ENCODE data around the gene RAMP2. TPM values are rescaled to one million over a fixed set of nuclear protein-coding genes. Genes with fewer than 3 reads are reported as not detected.
A peak's percentile ranks its signal among the peaks of the same experiment; 100 is the strongest.

The RAMP2 gene
- total and polyA plus RNA-seq, 2 of the 13 experiments (the other 11 are each of a cell fraction or from before 2014, with no cell fraction given): 1.4 to 5.2 TPM

GRCh38 chr17:42780851-42781638, 20.0 kb downstream of the RAMP2 start (continued):
- TF ChIP-seq ZFP36 (IDR thresholded peaks at IDR 0.05; ENCODE audit: borderline replicate concordance, low read depth, low read length, partially characterized antibody) (no peak), ZNF460 (CRISPR knock-in tag; IDR thresholded peaks at IDR 0.05; ENCODE audit: borderline replicate concordance) (no peak), NR2C2 (CRISPR knock-in tag; IDR thresholded peaks at IDR 0.05; ENCODE audit: borderline replicate concordance) (no peak), HOXD1 (CRISPR knock-in tag; IDR thresholded peaks at IDR 0.05) (no peak), PTBP1 (IDR thresholded peaks at IDR 0.05; ENCODE audit: low read depth, low read length, poor library complexity, severe bottlenecking) (peak; percentile 6), FOXO1 (CRISPR knock-in tag; IDR thresholded peaks at IDR 0.05) (no peak), HCFC1 (IDR thresholded peaks at IDR 0.05; ENCODE audit: low read depth, low read length) (no peak)
- TF ChIP-seq, protein P1, sequence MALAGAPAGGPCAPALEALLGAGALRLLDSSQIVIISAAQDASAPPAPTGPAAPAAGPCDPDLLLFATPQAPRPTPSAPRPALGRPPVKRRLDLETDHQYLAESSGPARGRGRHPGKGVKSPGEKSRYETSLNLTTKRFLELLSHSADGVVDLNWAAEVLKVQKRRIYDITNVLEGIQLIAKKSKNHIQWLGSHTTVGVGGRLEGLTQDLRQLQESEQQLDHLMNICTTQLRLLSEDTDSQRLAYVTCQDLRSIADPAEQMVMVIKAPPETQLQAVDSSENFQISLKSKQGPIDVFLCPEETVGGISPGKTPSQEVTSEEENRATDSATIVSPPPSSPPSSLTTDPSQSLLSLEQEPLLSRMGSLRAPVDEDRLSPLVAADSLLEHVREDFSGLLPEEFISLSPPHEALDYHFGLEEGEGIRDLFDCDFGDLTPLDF (CRISPR knock-in tag; IDR thresholded peaks at IDR 0.05): no peak

DNA sequence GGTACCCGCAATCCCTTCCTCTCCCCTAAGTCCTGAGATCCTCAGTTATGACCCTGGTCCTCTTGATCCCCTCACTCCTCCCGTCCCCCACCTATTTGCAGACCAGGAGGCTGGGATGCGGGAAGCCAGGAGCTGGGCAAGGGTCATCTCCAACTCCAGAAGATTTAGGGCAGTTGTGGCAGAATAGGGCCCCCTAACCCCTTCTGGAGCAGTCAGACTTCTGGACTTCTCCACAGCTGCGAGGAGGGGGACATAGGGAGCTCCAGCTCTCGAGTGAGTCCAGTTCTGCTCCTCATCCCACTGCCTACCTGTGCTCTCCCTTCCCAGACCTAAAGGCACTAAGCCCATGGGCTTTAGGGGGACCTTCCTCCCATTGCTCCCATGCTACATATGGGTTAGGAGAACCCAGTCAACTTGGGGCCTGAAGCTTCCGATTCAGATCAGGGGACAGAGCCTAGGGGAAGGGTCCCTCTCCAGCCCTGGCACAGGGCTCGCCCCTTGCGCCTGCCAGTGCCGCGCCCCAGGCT, 20.7 kb downstream of the RAMP2 start:
- 30% methylated on average over 8 of the region's 10 CpGs for WGBS (ENCODE audit: low lambda C conversion rate)
- BruUV-seq (replicated peaks): TSS peak; percentile 42
- ATAC-seq: no peak
- H3K27ac ChIP-seq (ENCODE audit: extremely low read length, insufficient read depth, low read length): peak overlapping the region; percentile 98
- CTCF ChIA-PET (ENCODE audit: low intra/inter-chr PET ratio, low total read pairs): no interaction called here
- H3K9ac ChIP-seq (ENCODE audit: insufficient read depth, low read depth, low read length): peak overlapping the region; percentile 95
- H3K4me3 ChIP-seq (replicated peaks in 1 of 3; ENCODE audit: insufficient read depth in 1 of 3, low read depth in 2 of 3, low read length in 3 of 3): peak overlapping the region; percentile 87 to 99 (median 92)
- no peak overlapping the region for H2AFZ ChIP-seq (ENCODE audit: low read length)
- H3K4me1 ChIP-seq (ENCODE audit: insufficient read depth, low read length): peaks cover 48% of the 10 kb centered on the region
- no peak for DNase-seq (ENCODE audit: low spot score)
- intact Hi-C loops (cut with micrococcal nuclease; ENCODE audit: unreplicated experiment) (loop anchor here (2.0 kb wide), 1 partner anchor 15 kb away; no protein-coding TSS in a partner anchor), in situ Hi-C loops (cut with HindIII; ENCODE audit: extremely low pct_ligation_motif_present, low pct_unique_long_range_greater_than_20kb) (no loop called here)
- H4K20me1 ChIP-seq (ENCODE audit: insufficient read depth, low read length): peaks cover 4% of the 10 kb centered on the region; the same call in 1 of the 2 replicates
- no peaks in the 10 kb centered on the region; a peak in 1 of 5 replicates for H3K27me3 ChIP-seq (ENCODE audit: control insufficient read depth in 1 of 2, insufficient read depth in 2 of 2, low read length in 2 of 2)
- POLR2A ChIA-PET: interaction anchor here (0.9 to 8.4 kb wide), 12 partner anchors 8 to 217 kb away, joined by 3 to 278 read pairs (median 21); partner anchors contain the start of genes BECN1, CNTD1, COA3 and PSME3
- no peaks in the 10 kb centered on the region for H3K9me3 ChIP-seq (ENCODE audit: low read length)
- H3K79me2 ChIP-seq (ENCODE audit: insufficient read depth, low read length): peaks cover 26% of the 10 kb centered on the region
- H3K36me3 ChIP-seq (replicated peaks in 1 of 2; ENCODE audit: control insufficient read depth in 1 of 2, insufficient read depth in 2 of 2, low read length in 2 of 2): peaks cover 20 to 33% of the 10 kb centered on the region in 2 experiments; a peak in 4 of 5 replicates
- H3K4me2 ChIP-seq (ENCODE audit: low read depth, low read length): peak overlapping the region; percentile 99
- FAIRE-seq: no peak
- TF ChIP-seq ZC3H13 (CRISPR knock-in tag; IDR thresholded peaks at IDR 0.05) (0 out of 2 replicates have a peak, but pooled peaks have one; percentile 22), CAMTA2 (CRISPR knock-in tag; IDR thresholded peaks at IDR 0.05; ENCODE audit: borderline replicate concordance) (no peak), TCF12 (IDR thresholded peaks at IDR 0.05) (no peak), TCF12 (CRISPR knock-in tag; IDR thresholded peaks at IDR 0.05) (no peak), JUN (CRISPR knock-in tag; IDR thresholded peaks at IDR 0.05) (no peak), LCORL (IDR thresholded peaks at IDR 0.05) (no peak), LCORL (CRISPR knock-in tag; IDR thresholded peaks at IDR 0.05) (peak; percentile 26; the same call in 1 of the 2 replicates), ZNF263 (CRISPR knock-in tag; IDR thresholded peaks at IDR 0.05) (peak; percentile 60)
- TF ChIP-seq, protein P2, sequence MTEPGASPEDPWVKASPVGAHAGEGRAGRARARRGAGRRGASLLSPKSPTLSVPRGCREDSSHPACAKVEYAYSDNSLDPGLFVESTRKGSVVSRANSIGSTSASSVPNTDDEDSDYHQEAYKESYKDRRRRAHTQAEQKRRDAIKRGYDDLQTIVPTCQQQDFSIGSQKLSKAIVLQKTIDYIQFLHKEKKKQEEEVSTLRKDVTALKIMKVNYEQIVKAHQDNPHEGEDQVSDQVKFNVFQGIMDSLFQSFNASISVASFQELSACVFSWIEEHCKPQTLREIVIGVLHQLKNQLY (CRISPR knock-in tag; IDR thresholded peaks at IDR 0.05): no peak
- TF ChIP-seq, protein P3, sequence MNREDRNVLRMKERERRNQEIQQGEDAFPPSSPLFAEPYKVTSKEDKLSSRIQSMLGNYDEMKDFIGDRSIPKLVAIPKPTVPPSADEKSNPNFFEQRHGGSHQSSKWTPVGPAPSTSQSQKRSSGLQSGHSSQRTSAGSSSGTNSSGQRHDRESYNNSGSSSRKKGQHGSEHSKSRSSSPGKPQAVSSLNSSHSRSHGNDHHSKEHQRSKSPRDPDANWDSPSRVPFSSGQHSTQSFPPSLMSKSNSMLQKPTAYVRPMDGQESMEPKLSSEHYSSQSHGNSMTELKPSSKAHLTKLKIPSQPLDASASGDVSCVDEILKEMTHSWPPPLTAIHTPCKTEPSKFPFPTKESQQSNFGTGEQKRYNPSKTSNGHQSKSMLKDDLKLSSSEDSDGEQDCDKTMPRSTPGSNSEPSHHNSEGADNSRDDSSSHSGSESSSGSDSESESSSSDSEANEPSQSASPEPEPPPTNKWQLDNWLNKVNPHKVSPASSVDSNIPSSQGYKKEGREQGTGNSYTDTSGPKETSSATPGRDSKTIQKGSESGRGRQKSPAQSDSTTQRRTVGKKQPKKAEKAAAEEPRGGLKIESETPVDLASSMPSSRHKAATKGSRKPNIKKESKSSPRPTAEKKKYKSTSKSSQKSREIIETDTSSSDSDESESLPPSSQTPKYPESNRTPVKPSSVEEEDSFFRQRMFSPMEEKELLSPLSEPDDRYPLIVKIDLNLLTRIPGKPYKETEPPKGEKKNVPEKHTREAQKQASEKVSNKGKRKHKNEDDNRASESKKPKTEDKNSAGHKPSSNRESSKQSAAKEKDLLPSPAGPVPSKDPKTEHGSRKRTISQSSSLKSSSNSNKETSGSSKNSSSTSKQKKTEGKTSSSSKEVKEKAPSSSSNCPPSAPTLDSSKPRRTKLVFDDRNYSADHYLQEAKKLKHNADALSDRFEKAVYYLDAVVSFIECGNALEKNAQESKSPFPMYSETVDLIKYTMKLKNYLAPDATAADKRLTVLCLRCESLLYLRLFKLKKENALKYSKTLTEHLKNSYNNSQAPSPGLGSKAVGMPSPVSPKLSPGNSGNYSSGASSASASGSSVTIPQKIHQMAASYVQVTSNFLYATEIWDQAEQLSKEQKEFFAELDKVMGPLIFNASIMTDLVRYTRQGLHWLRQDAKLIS (CRISPR knock-in tag; IDR thresholded peaks at IDR 0.05): 0 out of 2 replicates have a peak, but pooled peaks have one; percentile 4
